Mesodermal cell (in vitro differentiated cells): ENCODE data around the gene MYO5B.

Experiments
- H3K27ac ChIP-seq: 2 replicates; pipeline ENCODE4 v1.7.0; 2013; ENCODE audit warnings: mild to moderate bottlenecking, low read depth, low read length, moderate library complexity; ENCODE audit not compliant: severe bottlenecking
- H3K36me3 ChIP-seq: 2 replicates; pipeline ENCODE4 v1.7.1; 2013; ENCODE audit warnings: mild to moderate bottlenecking, low read length, moderate library complexity; ENCODE audit not compliant: control insufficient read depth, insufficient read depth
- H3K4me1 ChIP-seq: one replicate; pipeline ENCODE4 v1.7.1; 2013; ENCODE audit warnings: mild to moderate bottlenecking, low read length; ENCODE audit not compliant: insufficient read depth, control insufficient read depth, poor library complexity, severe bottlenecking
- H3K4me3 ChIP-seq: 2 replicates; pipeline ENCODE4 v1.7.0; 2013; ENCODE audit warnings: low read length, control low read depth, mild to moderate bottlenecking; ENCODE audit not compliant: insufficient read depth, poor library complexity, severe bottlenecking; ENCODE audit errors: extremely low read depth
- H3K9me3 ChIP-seq: 2 replicates; pipeline ENCODE4 v1.7.1; 2013; ENCODE audit warnings: mild to moderate bottlenecking, low read length, moderate library complexity; ENCODE audit not compliant: control insufficient read depth
- WGBS, 2 experiments: methylation state at CpG; one replicate each; pipeline ENCODE4 v1.1.5; 2013; ENCODE audit warnings: missing lambda C conversion rate in 2 of 2; ENCODE audit not compliant: insufficient coverage in 2 of 2; 5-methylcytosine and 5-hydroxymethylcytosine counted together

Gene MYO5B

DNA sequence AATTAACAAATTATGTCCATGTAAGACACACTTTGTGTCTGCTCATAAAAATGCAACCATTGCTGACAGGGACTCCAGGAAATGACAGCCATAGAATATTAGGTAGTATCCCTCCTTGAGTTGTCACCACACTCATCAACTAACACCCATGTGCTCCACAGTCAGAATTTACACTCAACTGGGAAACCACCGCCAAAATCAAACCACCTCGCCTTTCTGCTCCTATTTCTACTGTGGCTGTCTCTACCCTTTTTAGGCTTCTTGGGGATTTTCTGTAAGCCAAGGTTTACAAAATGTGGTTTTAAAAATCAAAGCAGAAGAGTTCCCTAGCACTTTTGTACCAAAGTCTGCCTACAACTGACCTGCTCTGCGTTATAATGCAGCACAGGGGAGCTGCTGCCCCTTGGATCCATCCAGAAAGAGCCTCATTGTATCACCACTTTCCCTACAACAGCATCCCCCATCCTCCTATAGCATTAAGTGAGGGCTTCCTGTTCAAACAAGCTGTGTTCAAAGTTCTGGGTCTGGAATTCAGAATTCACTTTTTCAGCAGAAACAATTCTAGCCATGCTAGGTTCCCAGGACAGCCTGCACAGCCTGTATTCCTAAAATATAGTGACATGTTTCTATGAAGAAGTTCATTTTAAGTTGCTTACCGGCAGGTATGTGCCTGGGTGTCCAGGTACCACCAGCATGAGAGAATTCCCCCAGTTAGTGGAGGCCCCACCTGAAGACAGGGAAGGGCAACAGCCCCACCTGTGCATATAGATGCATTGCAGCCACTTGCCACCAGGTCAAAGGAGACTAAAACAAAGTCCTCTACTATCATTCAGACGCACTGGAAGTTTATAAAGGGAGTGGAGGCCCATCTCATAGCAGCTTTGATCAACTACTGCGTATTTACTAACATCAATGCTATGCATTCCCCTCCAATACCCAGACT lies 104.3 kb downstream of the MYO5B start:
- Histone ChIP-seq H3K9me3 (no peaks in the 10 kb centered on the region), H3K27ac (no peak overlapping the region), H3K4me3 (no peak overlapping the region), H3K36me3 (no peaks in the 10 kb centered on the region), H3K4me1 (peaks cover 4% of the 10 kb centered on the region)
- 83 to 95% methylated on average over 4 to 5 of the region's 6 CpGs for WGBS, 2 experiments

DNA sequence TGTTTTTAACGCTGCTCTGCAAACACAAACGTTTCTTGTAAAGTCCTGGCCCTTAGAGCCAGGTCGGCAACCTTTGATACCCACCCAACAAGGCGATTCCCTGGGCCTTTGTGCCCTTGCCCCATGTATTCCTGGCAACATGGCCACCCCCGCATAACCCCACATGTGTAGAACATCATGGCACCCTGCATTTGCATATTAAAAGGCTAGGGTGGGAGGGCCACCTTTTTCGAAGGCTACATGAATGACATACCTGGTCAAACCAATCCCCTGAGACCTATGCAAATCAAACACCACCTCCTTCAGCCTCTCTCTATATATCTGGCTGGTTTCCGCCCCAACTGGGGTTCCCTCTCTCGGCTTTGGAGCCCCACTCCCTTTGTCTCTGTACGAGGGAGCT lies 105.2 kb downstream of the MYO5B start:
- Histone ChIP-seq H3K9me3 (no peaks in the 10 kb centered on the region), H3K27ac (no peak overlapping the region), H3K36me3 (no peaks in the 10 kb centered on the region), H3K4me3 (no peak overlapping the region), H3K4me1 (peaks cover 4% of the 10 kb centered on the region)
- 91 to 100% methylated on average over 2 to 8 of the region's 9 CpGs for WGBS, 2 experiments

DNA sequence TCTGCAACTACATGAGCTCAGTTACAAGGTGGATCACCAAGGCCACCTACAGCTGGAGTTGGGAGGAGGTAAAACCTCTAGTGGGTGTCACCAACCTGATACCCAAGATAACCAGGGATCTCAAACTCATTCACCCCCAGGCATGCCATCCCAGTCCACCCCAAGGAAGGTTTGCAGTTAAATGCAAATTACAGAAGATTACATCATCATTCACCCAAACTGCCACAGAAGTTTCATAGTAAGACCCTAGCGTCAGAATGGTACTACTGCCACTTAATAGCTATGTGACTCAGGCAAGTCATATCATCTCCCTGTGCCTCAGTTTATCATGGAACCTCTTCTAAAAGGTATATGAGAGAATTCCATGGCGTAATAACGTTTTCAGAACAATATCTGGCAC lies 111.2 kb downstream of the MYO5B start:
- H3K4me3 ChIP-seq = no peak overlapping the region
- 89 to 95% methylated on average over 3 of the region's 3 CpGs for WGBS, 2 experiments
- no peaks in the 10 kb centered on the region for H3K36me3 ChIP-seq
- no peaks in the 10 kb centered on the region for H3K9me3 ChIP-seq
- H3K4me1 ChIP-seq = no peaks in the 10 kb centered on the region
- no peak overlapping the region for H3K27ac ChIP-seq

DNA sequence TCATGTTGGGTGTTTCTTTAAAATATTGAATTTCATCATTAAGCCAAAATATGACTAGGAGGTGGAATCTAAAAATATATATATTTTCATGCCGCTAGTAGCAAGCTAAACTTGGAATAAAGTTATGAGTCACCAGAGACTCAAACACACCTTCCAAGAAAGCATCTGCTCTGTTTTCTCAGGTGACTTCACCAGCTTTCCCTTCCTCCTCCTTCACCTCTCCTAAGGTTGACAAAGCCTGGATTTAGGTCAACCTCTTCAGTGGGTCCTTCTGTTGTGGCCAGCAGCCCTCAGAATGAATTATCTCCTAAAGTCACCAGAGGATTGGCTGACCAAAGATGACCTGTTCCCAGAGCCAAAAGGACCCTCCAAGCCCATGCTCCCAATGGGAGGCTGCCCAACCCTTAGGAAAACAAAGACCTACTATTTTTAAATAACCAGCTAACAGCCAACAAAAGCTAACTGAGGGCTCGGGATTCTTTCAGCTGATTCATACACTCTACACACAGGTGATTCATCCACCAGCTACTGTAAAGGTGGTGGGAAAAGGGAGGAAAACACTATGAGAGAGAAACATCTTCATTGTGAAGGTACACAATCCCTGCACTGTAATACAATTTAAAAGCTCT lies 113.9 kb downstream of the MYO5B start:
- 89 to 100% methylated on average over 1 of the region's 2 CpGs for WGBS, 2 experiments
- Histone ChIP-seq H3K9me3 (no peaks in the 10 kb centered on the region), H3K4me3 (no peak overlapping the region), H3K4me1 (no peaks in the 10 kb centered on the region), H3K36me3 (no peaks in the 10 kb centered on the region), H3K27ac (no peak overlapping the region)

DNA sequence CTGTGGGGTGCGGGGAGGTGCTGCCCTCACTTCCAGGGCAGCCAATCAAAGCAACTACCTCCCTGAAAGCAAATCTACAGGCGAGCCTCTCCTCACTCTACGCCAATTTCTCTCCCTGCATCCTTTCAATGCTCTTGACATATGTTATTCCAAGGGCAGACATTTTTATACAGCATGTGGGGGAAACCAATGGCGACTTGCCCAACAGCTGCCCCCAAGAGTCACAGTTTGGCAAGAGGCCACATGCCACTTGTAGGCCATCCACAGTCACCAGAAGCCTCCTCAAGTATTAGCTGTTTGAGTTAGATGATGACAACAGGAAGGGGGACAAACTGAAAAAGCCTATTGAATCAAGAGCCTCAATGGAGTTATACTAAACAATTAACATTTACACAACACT lies 114.6 kb downstream of the MYO5B start:
- H3K27ac ChIP-seq = no peak overlapping the region
- no peak overlapping the region for H3K4me3 ChIP-seq
- no peaks in the 10 kb centered on the region for H3K9me3 ChIP-seq
- no peaks in the 10 kb centered on the region for H3K4me1 ChIP-seq
- 82 to 100% methylated on average over 1 of the region's 4 CpGs for WGBS, 2 experiments
- H3K36me3 ChIP-seq = no peaks in the 10 kb centered on the region

DNA sequence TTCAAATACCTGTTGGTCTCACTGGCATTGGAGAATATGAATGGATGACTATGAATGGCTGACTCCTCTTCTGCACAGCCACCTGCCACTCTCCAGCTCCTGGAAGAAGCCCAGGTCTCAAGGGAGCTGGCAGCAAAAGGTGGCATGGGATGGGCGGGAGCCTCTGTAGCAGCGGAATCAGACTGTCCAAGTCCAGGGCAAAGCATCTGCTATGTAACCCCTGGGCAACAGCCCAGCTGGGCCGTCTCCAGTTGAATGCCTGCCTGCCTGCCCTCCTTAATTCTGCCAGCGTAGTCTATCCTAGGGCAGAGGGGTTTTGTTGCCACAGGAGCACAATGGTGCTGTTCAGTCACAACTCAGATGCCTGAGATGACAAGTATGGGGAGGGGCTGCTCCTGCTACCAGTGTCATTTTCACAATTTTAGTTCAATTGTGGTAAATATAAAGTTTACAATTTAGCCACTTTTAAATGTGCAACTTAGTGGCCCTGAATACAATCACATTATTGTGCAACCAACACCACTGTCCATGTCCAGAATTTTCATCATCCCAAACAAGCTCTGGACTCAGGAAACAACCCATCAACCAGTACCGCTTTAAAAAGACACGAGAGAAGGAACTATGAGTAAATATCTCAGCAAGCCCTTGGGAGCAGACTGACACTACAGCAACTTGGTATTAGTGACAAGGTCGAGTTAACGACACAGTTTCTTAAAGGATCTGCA lies 115.2 kb downstream of the MYO5B start:
- Histone ChIP-seq H3K36me3 (no peaks in the 10 kb centered on the region), H3K27ac (no peak overlapping the region), H3K4me3 (no peak overlapping the region), H3K4me1 (no peaks in the 10 kb centered on the region), H3K9me3 (no peaks in the 10 kb centered on the region)
- WGBS, 2 experiments = 81% methylated on average over 7 of the region's 8 CpGs

DNA sequence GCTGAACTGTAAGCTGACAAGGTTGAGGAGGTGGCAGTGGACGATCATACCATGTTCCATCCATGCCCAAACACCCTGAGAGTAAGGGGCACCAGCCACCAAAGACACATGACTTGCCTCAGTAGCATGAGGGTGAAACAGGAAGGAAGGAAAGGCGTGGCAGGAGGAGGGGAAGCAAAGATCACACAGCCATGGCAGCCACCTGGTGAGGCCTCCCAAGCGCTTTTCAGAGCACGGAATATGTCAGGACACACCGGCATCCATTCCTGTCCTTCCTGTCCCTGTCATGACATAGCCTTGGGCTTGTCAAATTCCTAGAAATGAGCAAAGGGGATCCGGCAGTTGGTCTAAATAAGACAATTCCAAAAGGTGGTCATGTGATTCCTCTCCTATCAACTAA lies 118.7 kb downstream of the MYO5B start:
- H3K36me3 ChIP-seq = no peaks in the 10 kb centered on the region
- H3K4me1 ChIP-seq = no peaks in the 10 kb centered on the region
- H3K4me3 ChIP-seq = no peak overlapping the region
- no peaks in the 10 kb centered on the region for H3K9me3 ChIP-seq
- 92% methylated on average over 4 to 5 of the region's 6 CpGs for WGBS, 2 experiments
- no peak overlapping the region for H3K27ac ChIP-seq

DNA sequence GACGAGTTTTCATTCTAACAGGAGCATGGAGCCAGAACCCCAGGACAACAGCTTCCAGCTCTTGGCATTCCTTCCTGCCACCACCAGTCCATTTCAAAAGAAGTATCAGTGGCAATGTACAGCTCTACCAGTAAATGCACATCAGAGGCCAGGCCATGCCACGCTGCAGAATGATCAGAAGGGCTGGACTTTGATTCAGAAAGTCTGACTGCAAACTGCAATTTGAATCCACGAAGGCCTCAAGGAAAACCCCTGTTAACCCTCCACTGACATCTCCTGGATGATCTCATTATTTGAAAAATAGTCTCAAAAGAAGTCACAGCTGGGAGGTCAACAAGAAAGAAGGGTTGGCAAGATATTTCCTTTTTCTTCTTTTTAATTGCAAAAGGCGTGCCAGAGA lies 119.2 kb downstream of the MYO5B start:
- no peak overlapping the region for H3K27ac ChIP-seq
- 76 to 90% methylated on average over 2 of the region's 4 CpGs for WGBS, 2 experiments
- no peaks in the 10 kb centered on the region for H3K36me3 ChIP-seq

DNA sequence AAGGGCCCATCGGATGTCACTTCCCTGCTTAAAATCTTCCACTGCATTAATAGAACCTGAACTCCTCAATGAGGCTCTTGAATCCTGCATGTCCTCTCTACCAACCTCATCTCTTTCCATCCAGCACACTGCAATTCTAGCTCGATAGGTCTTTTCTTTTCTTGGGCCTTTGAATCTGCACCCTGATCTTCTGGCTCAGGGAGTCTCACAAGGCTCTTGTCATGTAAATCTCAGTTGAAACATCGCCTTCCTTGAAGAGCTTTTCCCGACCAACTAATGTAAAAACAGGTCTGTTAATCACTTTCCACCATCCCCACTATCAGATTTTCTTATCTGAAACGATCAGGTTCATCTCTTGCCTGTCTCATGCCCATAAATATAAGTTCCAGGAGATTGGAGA lies 120.5 kb downstream of the MYO5B start:
- WGBS, 2 experiments = 65 to 68% methylated on average over 4 of the region's 5 CpGs
- no peaks in the 10 kb centered on the region for H3K4me1 ChIP-seq
- H3K27ac ChIP-seq = no peak overlapping the region
- no peaks in the 10 kb centered on the region for H3K9me3 ChIP-seq
- no peak overlapping the region for H3K4me3 ChIP-seq
- H3K36me3 ChIP-seq = no peaks in the 10 kb centered on the region

More for the DNA sequence above, 119.2 kb downstream of the MYO5B start:
- Histone ChIP-seq H3K9me3 (no peaks in the 10 kb centered on the region), H3K4me3 (no peak overlapping the region), H3K4me1 (no peaks in the 10 kb centered on the region)

DNA sequence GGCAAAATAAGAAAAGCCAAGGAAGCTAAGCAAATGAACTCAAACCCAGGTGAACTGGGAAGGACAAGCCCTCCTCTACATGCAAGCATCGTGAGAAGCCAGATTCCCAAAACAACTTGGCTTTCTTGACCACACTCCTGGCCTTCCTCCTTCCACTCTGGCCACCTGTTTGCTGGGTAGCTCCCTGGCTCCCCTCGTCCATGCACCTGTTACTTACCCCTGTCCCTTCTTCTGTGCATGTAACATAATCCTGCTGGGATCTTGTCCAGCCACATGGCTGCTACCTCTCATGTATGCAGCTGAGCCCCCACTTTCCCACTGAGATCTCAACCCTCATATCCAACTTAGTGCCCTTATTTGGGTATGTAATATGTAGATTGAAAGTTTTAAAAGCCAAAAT lies 121.6 kb downstream of the MYO5B start:
- 78 to 82% methylated on average over 2 of the region's 2 CpGs for WGBS, 2 experiments

More for the DNA sequence above, 121.6 kb downstream of the MYO5B start:
- H3K36me3 ChIP-seq = no peaks in the 10 kb centered on the region
- H3K4me3 ChIP-seq = no peak overlapping the region
- H3K4me1 ChIP-seq = no peaks in the 10 kb centered on the region
- no peaks in the 10 kb centered on the region for H3K9me3 ChIP-seq
- no peak overlapping the region for H3K27ac ChIP-seq
